Cortex of kidney (tissue), 1 donor: ENCODE measurements around the gene CRACDL.

Source experiments
- DNase-seq: peaks from one replicate; lab custom pipeline; 2025; lab: John Stamatoyannopoulos, UW

The CRACDL gene

GRCh38 chr2:98801921-98802321 lies 134.1 kb downstream of the CRACDL start:
- no peak for DNase-seq

DNA sequence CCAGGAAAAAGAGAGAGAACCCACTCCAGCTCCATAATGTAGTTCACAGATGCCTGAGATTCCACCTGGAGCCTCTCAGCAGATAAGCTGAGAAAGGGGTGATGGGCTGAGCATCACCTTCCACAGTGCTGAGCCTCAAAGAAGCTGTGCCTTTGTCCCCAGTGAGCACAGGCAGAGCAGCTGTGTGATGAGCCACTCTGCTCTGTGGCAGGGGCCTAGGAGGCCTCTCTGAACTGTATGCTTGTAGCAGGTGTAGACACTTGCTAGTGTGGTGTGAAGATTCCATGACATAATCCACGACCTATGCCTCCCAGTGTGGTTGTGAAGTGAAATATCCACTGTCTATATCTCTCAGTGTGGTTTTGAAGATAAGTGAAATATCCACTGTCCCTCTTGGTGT lies 134.7 kb downstream of the CRACDL start:
- DNase-seq = no peak

DNA sequence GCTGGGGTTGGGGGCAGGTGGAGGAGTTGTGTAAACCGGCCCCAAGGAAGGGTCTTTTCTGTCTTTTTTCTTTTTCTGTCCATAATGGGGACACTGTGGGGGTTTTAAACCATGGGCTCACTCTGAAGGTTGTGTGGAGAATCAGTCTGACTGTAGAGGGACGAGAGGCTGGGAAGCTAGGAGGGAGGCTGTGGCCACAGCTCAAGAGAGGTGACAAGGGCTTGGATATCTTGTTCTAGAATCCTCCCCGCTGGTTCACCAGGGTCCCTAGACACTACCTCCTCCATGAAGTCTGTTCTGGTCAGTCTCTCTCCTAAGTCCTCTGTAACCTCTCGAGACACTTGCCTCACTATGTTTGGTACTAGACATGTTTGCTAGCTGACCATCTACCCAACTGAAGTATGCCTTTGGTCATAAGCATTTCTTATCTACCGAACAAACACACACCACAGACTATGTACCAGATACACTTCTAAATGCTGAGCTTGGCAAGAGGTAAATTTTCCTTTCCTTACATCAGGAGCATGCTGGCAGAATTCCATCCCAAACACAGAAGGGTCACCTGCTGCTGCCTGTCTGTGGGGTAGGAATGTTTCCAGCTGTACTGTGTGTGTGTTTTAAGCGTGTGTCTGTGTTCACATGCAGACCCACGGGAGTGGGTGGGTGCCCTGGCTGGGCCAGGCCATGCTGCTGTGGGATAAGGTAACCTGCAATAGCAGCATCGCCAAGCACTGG lies 135.5 kb downstream of the CRACDL start:
- DNase-seq = no peak

- no peak for DNase-seq
Measured at GRCh38 chr2:98799375-98800329, 136.4 kb downstream of the CRACDL start.

GRCh38 chr2:98796775-98797544 lies 139.1 kb downstream of the CRACDL start:
- DNase-seq = no peak

- no peak for DNase-seq
Measured at GRCh38 chr2:98795891-98796676, 139.9 kb downstream of the CRACDL start.

DNA sequence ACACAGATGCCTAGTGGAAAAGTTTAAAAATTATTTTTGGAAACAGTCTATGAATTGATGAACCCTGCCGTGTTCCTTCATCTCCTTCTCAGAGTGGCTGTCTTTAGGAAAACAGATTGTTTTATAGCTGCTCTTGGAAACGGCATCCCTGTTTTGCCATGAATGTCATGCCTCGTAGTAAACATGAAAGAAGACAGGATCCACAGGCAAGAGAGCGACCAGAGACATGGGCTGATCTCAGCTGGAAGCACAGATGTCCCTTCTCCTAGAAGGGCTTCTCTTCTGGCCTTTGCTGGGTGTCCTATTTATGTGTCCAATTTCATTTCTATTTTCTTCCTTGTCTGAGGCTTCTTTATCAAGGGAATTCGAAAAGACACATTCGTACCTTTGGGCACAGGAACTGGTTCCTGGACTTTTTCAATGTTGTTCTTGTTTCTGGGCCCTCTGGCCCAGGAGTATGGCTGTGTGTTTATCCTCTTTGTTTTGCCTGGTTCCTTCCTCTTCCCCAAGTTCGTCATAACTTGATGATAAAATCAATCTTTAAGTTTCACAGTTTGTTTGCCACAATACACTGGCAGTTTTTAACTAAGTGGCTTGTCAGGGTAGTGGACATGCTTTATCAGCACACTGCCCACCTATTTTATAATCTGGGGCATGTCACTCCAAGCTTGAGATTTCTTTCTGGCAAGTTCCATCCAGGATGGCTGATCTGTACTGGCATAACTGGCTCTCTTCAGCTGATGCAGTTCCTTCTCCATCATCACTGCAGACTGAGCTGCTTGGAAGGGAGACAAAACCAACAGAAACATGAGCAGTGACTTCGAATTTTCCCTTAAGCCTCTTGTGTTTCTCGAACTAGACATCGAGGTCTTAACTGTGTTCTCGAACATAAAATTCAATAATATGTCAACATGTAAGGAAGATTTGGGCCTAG lies 141.9 kb downstream of the CRACDL start:
- no peak for DNase-seq

DNA sequence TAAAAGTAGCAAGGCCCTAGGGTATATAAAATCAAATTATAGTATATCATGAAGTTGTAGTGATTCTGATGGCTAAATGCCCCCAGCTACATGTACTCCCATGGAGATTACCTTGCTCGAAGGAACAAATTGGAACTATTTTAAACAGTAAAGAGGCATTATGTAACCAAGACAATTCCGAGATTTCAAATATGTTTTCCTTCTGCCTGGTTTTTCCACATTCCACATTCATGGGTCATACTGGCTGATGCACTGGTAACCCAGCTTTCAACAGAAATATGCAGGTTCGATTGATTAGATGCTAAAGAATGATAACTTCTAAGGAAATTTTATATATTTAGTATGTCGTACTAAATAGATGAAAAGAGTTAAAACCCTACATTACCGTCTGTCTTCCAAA lies 142.8 kb downstream of the CRACDL start:
- DNase-seq = no peak

DNA sequence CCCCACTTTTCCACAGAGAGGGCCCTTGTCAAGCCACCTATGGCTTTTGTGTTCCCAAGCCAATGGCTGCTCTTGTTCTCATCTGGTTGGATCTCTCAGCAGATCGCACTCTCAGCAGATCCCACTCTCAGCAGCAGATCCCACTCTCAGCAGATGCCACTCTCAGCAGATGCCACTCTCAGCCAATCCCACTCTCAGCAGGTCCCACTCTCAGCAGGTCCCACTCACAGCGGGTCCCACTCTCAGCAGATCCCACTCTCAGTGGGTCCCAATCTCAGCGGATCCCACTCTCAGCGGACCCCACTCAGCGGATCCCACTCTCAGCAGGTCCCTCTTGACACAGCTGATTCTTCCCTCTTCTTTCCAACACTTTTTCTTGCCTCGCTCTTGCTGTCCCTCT lies 145.8 kb downstream of the CRACDL start:
- no peak for DNase-seq

DNA sequence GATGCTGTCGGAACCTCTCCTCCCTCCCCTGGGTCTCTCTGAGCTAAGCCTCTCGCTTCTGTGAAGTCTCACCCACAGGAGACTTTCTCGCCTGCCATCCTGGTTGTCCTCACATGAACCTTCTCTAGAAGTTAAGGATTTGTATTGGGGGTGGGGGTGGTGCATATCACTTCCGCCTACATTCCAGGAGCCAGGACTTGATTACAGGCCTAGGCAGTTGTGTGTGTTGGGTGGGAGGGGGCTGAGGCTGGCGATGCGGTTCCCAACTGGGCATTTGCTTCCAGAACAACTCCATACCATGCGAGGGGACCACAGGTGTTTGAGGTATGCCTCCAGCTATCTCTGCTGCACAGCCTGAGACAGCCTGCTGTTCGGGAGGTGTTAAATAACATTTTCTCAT lies 148.3 kb downstream of the CRACDL start:
- DNase-seq = no peak

- DNase-seq = no peak
Measured at GRCh38 chr2:98786179-98786578, 149.8 kb downstream of the CRACDL start.

DNA sequence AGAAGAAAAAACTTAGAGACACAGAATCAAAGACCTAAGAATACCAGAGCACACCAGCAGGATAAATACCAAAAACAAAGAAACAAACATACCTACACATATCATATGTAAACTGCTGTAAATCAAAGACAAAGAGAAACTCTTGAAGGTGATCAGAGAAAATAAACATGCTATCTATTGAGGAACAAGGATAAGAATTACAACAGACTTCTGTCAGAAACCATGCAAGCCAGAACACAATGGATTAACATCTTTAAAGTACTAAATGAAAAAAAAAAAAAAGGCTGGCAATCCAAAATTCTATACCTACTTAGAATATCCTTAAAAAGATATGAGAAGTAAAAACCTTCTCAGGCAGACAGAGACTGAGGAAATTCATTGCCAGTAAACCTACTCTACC lies 153.5 kb downstream of the CRACDL start:
- DNase-seq = no peak

GRCh38 chr2:98781822-98782221 lies 154.2 kb downstream of the CRACDL start:
- no peak for DNase-seq

DNA sequence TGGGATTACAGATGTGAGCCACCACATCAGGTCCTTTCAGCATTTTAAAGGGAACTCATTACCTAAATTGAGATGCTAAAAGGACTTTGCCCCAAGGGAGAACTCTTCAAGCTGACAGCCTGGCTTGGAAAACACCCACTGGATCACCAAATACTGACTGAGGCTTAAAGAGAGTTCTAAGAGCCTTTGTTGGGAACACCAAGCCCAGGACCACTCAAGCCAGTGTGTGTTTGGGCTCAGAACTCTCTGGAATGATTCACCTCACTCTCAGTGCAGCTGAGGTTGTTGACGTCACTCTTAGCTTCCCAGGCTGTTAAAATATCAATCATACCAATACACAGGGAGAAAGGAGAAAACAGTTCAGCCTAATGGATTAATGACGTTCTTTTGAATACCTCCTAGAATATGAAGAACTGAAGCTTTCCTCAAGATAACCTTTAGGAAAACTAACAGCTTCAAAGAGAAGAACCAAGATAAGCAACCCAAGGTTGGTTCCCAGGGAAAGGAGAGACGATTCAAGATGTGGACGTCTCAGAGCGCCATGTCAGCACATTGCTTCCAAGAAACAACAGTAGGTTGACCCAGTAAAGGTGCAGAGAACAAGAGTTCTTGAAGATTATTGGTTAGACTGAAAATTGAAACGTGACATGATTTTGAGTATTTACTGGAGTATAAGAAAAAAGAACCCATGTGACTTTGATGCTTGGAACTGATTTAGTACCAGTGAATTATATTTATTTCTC lies 157.1 kb downstream of the CRACDL start:
- no peak for DNase-seq

DNA sequence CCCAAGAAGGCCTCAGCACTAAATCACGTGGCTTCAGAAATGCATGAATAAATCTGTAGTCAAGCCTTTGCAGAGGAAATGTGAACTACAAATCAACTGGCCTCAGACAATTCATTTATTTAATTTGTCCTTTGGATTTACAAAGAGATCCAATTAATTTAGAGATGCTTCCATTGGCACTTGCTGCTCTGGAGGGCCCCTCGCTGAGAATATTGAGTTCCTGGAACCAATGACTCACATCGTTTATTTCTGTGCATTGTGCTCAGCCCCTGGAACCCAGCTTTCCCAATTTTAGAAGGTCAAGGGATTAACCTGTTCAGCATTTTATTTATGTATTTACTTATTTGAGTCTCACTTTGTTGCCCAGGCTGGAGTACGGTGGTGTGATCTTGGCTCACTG lies 157.9 kb downstream of the CRACDL start:
- no peak for DNase-seq

GRCh38 chr2:98777710-98778109 lies 158.3 kb downstream of the CRACDL start:
- DNase-seq = no peak

GRCh38 chr2:98777076-98777475 lies 158.9 kb downstream of the CRACDL start:
- DNase-seq = no peak

DNA sequence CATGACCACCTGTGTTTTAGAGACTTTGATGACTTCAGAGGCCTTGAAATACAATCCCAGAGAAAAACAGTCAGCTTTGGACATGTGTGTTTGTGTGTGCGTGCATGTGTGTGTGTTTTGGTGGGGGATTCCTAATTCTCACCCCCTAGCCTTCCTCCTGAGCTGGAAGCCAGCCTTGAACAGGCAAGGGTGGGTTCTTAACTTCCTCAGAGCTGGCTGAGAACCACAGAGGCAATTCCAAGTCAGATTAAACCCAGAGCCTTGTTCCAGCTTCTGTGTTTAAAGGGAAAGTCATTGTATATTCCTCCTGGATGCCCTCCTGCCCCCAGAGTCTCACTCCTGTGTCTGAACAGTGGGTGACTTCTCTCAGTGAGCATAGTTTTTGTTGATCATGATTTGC lies 159.9 kb downstream of the CRACDL start:
- no peak for DNase-seq

GRCh38 chr2:98775146-98775986 lies 160.7 kb downstream of the CRACDL start:
- DNase-seq = no peak
